ENCODE data around the gene DLG2.

DLG2 gene

DNA sequence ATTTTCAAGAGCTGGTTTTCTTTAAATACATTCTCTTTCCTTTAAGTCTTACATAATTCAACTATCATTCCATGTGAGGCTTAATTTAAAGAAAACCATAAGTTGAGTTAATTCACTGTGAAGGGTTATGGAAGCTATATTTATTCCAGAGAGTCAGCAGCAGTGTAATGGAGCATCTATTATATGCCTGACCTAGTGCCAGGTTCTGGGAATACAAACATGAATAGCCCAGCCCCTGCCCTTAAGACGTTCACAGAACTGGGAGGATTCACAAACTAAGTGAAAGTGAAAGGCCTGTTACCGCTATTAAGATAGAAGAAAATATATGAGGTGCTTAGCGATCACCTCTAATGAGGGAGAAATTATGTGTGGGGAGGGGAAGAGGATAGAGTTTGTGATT, 1932.1 kb downstream of the DLG2 start:
- no peak overlapping the region for H3K9ac ChIP-seq (ENCODE audit: low read length)
- DNase-seq, result no peak
- no peaks in the 10 kb centered on the region for H4K20me1 ChIP-seq (ENCODE audit: insufficient read depth, low read length)
- H3K79me2 ChIP-seq (ENCODE audit: low read length), result no peaks in the 10 kb centered on the region
- no peaks in the 10 kb centered on the region for H3F3A ChIP-seq (ENCODE audit: insufficient read depth, low read length)
- H3K27me3 ChIP-seq (replicated peaks; ENCODE audit: insufficient read depth, low read length), result no peaks in the 10 kb centered on the region
- no peaks in the 10 kb centered on the region for H3K9me3 ChIP-seq (replicated peaks; ENCODE audit: insufficient read depth, low read length)
- no peaks in the 10 kb centered on the region for H3K9me2 ChIP-seq (replicated peaks; ENCODE audit: insufficient read depth, low read length)
- no peaks in the 10 kb centered on the region for H3K4me1 ChIP-seq (ENCODE audit: low read length)
- no peak overlapping the region for H3K27ac ChIP-seq (ENCODE audit: low read length)
- no peak for TF ChIP-seq CTCF (IDR thresholded peaks at IDR 0.05; ENCODE audit: low read length)
- no peak for TF ChIP-seq EZH2 (optimal IDR thresholded peaks at IDR 0.05; ENCODE audit: low read depth, low read length)
- TF ChIP-seq EZH2phosphoT487 (IDR thresholded peaks at IDR 0.05; ENCODE audit: low read length), result no peak
- H3K36me3 ChIP-seq (replicated peaks; ENCODE audit: insufficient read depth, low read length), result no peaks in the 10 kb centered on the region
- no peak overlapping the region for H2AFZ ChIP-seq (ENCODE audit: low read length)
- H3K4me2 ChIP-seq (ENCODE audit: low read depth, low read length), result no peak overlapping the region
- no peak overlapping the region for H3K4me3 ChIP-seq (ENCODE audit: low read length)

GRCh38 chr11:83694191-83694910, 1932.8 kb downstream of the DLG2 start:
- H3K36me3 ChIP-seq (replicated peaks; ENCODE audit: insufficient read depth, low read length), result no peaks in the 10 kb centered on the region
- H3K9me3 ChIP-seq (replicated peaks; ENCODE audit: insufficient read depth, low read length), result no peaks in the 10 kb centered on the region
- H3F3A ChIP-seq (ENCODE audit: insufficient read depth, low read length), result no peaks in the 10 kb centered on the region
- no peak overlapping the region for H3K4me2 ChIP-seq (ENCODE audit: low read depth, low read length)
- no peak for TF ChIP-seq EZH2phosphoT487 (IDR thresholded peaks at IDR 0.05; ENCODE audit: low read length)
- TF ChIP-seq EZH2 (optimal IDR thresholded peaks at IDR 0.05; ENCODE audit: low read depth, low read length), result no peak
- TF ChIP-seq CTCF (IDR thresholded peaks at IDR 0.05; ENCODE audit: low read length), result no peak
- no peaks in the 10 kb centered on the region for H3K9me2 ChIP-seq (replicated peaks; ENCODE audit: insufficient read depth, low read length)
- no peak overlapping the region for H3K4me3 ChIP-seq (ENCODE audit: low read length)
- no peak overlapping the region for H3K9ac ChIP-seq (ENCODE audit: low read length)
- H3K4me1 ChIP-seq (ENCODE audit: low read length), result no peaks in the 10 kb centered on the region
- no peak overlapping the region for H3K27ac ChIP-seq (ENCODE audit: low read length)
- H3K79me2 ChIP-seq (ENCODE audit: low read length), result no peaks in the 10 kb centered on the region
- no peaks in the 10 kb centered on the region for H3K27me3 ChIP-seq (replicated peaks; ENCODE audit: insufficient read depth, low read length)
- no peaks in the 10 kb centered on the region for H4K20me1 ChIP-seq (ENCODE audit: insufficient read depth, low read length)
- no peak for DNase-seq
- no peak overlapping the region for H2AFZ ChIP-seq (ENCODE audit: low read length)

GRCh38 chr11:83693306-83693992, 1933.7 kb downstream of the DLG2 start:
- no peaks in the 10 kb centered on the region for H3F3A ChIP-seq (ENCODE audit: insufficient read depth, low read length)
- no peaks in the 10 kb centered on the region for H3K36me3 ChIP-seq (replicated peaks; ENCODE audit: insufficient read depth, low read length)
- H3K9me2 ChIP-seq (replicated peaks; ENCODE audit: insufficient read depth, low read length), result no peaks in the 10 kb centered on the region
- H3K9me3 ChIP-seq (replicated peaks; ENCODE audit: insufficient read depth, low read length), result no peaks in the 10 kb centered on the region
- no peaks in the 10 kb centered on the region for H3K79me2 ChIP-seq (ENCODE audit: low read length)
- H3K27ac ChIP-seq (ENCODE audit: low read length), result no peak overlapping the region
- no peaks in the 10 kb centered on the region for H3K27me3 ChIP-seq (replicated peaks; ENCODE audit: insufficient read depth, low read length)
- H3K4me1 ChIP-seq (ENCODE audit: low read length), result no peaks in the 10 kb centered on the region
- TF ChIP-seq CTCF (IDR thresholded peaks at IDR 0.05; ENCODE audit: low read length), result no peak
- TF ChIP-seq EZH2phosphoT487 (IDR thresholded peaks at IDR 0.05; ENCODE audit: low read length), result no peak
- no peak for TF ChIP-seq EZH2 (optimal IDR thresholded peaks at IDR 0.05; ENCODE audit: low read depth, low read length)
- H4K20me1 ChIP-seq (ENCODE audit: insufficient read depth, low read length), result no peaks in the 10 kb centered on the region
- no peak for DNase-seq
- H3K4me3 ChIP-seq (ENCODE audit: low read length), result no peak overlapping the region
- no peak overlapping the region for H2AFZ ChIP-seq (ENCODE audit: low read length)
- no peak overlapping the region for H3K4me2 ChIP-seq (ENCODE audit: low read depth, low read length)
- H3K9ac ChIP-seq (ENCODE audit: low read length), result no peak overlapping the region

Data from MM.1S (cell line).